Mucosa of descending colon (tissue), 3 donors: Measurements from ENCODE around the gene DDA1. TPM values are rescaled to one million over a fixed set of nuclear protein-coding genes. Genes with fewer than 3 reads are reported as not detected.
A peak's percentile ranks its signal among the peaks of the same experiment; 100 is the strongest.

Experiments used
- ATAC-seq: fragments of 200-7000 bp; cut with Tn5 transposase; one replicate; pipeline ENCODE4 v1.9.1; 2020; ENCODE audit warnings: mild to moderate bottlenecking, moderate library complexity
- DNase-seq, 3 donors: peaks; one replicate each; pipeline ENCODE4 v3.0.0-alpha.2; 2020
- H3K36me3 ChIP-seq: fragments of 200-600 bp; one replicate; pipeline ENCODE4 v1.8.0; 2021; ENCODE audit warnings: low read depth, mild to moderate bottlenecking
- H3K4me1 ChIP-seq: fragments of 200-600 bp; one replicate; pipeline ENCODE4 v1.8.0; 2021; ENCODE audit warnings: low read depth, mild to moderate bottlenecking
- H3K4me3 ChIP-seq: fragments of 200-600 bp; one replicate; pipeline ENCODE4 v1.8.0; 2021; ENCODE audit warnings: mild to moderate bottlenecking
- H3K9me3 ChIP-seq: fragments of 200-600 bp; one replicate; pipeline ENCODE4 v1.8.0; 2021; ENCODE audit warnings: mild to moderate bottlenecking
- intact Hi-C, 2 donors: fragments of 100-400 bp; cut with DNase I in 1 of 2; cut with micrococcal nuclease in 1 of 2; formaldehyde crosslinking; loops; one replicate each; pipeline versions ENCODE4 v1.11.0 to v1.11.1; 2022; cut with DNase I, micrococcal nuclease
- total RNA-seq, 3 donors: library from RNA; stranded (reverse); fragmentation: NEBNext Ultra II Directional in 2 of 3; extraction: Animal tissue kit (Norgen Biotek cat#: 25700) in 2 of 3; gene quantifications; one replicate each; pipeline versions ENCODE4 v1.2.1 to v1.2.4, GENCODE V29; 2021 to 2023
- TF ChIP-seq, protein P1 (sequence below): fragments of 200-600 bp; IDR thresholded peaks from one replicate; pipeline ENCODE4 v1.8.0; 2022; ENCODE audit warnings: antibody characterized with exemption, mild to moderate bottlenecking
- donor health status: DM: no; HTN: no; CAD: no; lungs with moderate emphysema.
- donor health status: DM: no; HTN: no; CAD: no.
- donor health status: DM: no; HTN: yes; CAD: no.

The DDA1 gene
- total RNA-seq, 3 donors from 2014 or later: 38.3 to 51.4 (median 48.3) TPM

DNA sequence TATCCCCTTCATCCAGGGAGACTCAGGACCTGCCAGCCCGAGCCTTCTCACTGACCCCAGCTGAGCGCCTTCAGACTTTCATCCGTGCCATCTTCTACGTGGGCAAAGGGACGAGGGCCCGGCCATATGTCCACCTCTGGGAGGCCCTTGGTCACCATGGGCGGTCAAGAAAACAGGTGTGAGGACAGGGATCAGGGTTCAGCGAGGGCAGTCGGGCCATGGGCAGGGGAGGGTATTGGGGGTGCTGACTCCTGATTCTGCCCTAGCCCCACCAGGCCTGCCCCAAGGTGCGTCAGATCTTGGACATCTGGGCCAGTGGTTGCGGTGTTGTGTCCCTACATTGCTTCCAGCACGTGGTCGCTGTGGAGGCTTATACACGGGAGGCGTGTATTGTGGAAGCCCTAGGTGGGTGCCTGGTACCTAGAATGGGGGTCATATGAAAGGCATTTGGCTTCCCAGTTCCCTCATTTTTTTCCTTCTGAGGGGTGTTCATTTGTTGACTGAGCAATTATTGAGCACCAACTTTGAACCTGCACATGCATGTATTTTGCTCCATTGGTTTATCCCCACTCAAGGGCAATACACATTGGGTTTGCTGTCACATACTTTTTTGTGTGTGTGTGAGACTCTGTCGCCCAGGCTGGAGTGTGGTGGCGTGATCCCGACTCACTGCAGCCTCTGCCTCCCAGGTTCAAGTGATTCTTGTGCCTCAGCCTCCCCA, 23.8 kb upstream of the DDA1 start:
- Histone ChIP-seq H3K9me3 (no peaks in the 10 kb centered on the region), H3K4me1 (peaks cover 15% of the 10 kb centered on the region), H3K36me3 (no peaks in the 10 kb centered on the region), H3K4me3 (no peak overlapping the region)
- no peak for ATAC-seq
- TF ChIP-seq, protein P1, sequence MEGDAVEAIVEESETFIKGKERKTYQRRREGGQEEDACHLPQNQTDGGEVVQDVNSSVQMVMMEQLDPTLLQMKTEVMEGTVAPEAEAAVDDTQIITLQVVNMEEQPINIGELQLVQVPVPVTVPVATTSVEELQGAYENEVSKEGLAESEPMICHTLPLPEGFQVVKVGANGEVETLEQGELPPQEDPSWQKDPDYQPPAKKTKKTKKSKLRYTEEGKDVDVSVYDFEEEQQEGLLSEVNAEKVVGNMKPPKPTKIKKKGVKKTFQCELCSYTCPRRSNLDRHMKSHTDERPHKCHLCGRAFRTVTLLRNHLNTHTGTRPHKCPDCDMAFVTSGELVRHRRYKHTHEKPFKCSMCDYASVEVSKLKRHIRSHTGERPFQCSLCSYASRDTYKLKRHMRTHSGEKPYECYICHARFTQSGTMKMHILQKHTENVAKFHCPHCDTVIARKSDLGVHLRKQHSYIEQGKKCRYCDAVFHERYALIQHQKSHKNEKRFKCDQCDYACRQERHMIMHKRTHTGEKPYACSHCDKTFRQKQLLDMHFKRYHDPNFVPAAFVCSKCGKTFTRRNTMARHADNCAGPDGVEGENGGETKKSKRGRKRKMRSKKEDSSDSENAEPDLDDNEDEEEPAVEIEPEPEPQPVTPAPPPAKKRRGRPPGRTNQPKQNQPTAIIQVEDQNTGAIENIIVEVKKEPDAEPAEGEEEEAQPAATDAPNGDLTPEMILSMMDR: no peak
- DNase-seq: no peak
- intact Hi-C loops: no loop called here

DNA sequence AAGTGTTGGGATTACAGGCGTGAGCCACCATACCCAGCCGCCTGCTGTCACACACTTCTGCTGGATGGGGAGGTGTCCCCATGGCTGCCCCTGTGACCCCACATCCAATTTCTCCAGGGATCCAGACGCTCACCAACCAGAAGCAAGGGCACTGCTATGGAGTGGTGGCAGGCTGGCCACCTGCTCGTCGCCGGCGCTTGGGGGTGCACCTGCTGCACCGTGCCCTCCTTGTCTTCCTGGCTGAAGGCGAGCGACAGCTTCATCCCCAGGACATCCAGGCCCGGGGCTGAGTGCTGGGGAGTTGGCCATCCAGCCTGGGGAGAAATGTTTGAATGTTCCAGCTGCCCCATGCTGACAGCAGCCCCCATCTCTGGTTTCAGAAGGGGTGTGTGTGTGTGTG, 23.1 kb upstream of the DDA1 start:
- Histone ChIP-seq H3K36me3 (no peaks in the 10 kb centered on the region), H3K4me3 (no peak overlapping the region), H3K4me1 (peaks cover 15% of the 10 kb centered on the region), H3K9me3 (no peaks in the 10 kb centered on the region)
- intact Hi-C loops: no loop called here
- ATAC-seq (no peak), DNase-seq (no peak)
- TF ChIP-seq, protein P1: no peak

DNA sequence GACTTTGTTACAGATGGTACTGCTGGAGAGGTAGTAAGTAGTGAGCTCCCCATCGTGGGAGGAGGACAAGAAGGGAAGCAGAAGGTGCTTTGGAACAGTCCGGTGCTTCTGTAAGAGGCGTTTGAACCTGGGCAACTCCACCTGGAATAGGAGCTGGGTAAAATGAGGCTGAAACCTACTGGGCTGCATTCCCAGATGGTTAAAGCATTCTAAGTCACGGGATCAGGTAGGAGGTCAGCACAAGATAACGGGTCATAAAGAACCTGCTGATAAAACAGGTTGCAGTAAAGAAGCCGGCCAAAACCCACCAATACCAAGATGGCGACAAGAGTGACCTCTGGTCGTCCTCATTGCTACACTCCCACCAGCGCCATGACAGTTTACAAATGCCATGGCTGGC, 22.6 kb upstream of the DDA1 start:
- H3K9me3 ChIP-seq: no peaks in the 10 kb centered on the region
- H3K4me1 ChIP-seq: peaks cover 11% of the 10 kb centered on the region
- no peaks in the 10 kb centered on the region for H3K36me3 ChIP-seq
- H3K4me3 ChIP-seq: no peak overlapping the region
- ATAC-seq: no peak
- intact Hi-C loops: no loop called here
- TF ChIP-seq, protein P1: no peak
- no peak for DNase-seq

DNA sequence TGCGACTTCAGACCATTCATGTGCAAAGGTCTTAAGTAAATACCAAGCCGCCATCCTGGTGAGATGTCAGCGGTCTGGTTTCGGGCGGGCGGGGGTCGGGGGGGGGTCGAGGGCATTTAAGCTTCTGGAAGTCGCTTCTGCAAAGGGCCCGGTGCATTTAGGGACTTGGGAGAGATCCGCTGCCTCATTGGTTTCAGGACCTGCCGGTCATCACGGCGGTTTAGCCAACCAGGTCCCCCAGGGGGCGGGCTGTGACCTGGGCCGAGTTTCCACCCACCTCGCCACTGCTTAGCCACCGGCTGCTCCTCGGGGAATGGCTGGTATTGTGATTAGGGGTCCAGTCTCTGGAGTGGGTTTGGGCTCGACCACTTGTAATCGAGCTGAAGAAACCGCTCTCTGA, 19.9 kb upstream of the DDA1 start:
- Histone ChIP-seq H3K9me3 (no peaks in the 10 kb centered on the region), H3K36me3 (no peaks in the 10 kb centered on the region), H3K4me1 (peaks cover 11% of the 10 kb centered on the region), H3K4me3 (no peak overlapping the region)
- TF ChIP-seq, protein P1: no peak
- peak in 2 of 3 donors; percentile 76 for DNase-seq
- no peak for ATAC-seq
- intact Hi-C loops: no loop called here

DNA sequence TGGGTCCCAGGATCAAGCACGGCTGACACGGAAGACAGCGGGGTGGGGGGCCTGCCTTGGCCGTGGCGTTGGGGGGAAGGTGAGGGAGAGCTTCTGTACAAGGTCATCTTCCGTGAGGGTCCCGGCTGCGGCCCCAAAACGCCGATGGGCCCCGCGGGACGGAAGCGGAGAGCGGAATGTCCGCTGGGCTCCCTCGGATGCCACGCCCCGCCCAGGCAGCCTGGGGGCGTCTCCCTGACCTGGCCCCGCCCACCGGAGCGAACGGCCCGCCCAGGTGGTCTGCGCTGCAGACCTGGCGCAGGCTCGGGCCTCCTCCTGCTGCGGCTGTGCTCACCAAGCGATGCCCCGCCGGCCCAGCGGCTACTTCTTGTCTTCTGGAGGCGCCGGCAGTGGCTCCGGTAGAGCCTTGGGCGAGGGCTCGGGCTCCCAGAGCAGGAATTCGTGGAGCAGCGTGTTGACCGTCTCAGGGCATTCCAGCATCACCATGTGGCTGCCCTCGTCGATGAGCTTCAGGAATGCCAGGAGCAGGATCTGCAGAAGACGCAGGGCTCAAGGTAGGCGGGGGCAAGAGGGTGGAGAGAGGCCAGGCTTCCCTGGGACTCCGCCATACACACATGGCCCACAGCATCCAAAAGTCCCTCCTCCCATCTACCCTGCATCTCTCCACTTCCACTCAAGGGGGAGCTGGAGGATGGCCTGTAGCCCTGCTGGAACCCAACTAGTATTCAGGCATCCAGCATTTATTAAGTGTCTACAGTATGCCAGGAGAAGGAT, 16.9 kb upstream of the DDA1 start:
- peak overlapping the region; percentile 32 for H3K4me3 ChIP-seq
- TF ChIP-seq, protein P1: peak; percentile 62
- H3K36me3 ChIP-seq: no peaks in the 10 kb centered on the region
- intact Hi-C loops: loop anchor here in 1 of 2 donors (10.0 kb wide), 1 partner anchor 102 kb away; the partner anchor contains the start of gene CCDC194
- no peaks in the 10 kb centered on the region for H3K9me3 ChIP-seq
- peaks cover 11% of the 10 kb centered on the region for H3K4me1 ChIP-seq
- ATAC-seq (peak; percentile 96), DNase-seq (peak; percentile 81 to 90 (median 85))
